HG02642 (cell line): ENCODE measurements around the gene RAET1G.
"Not testable (repeated sequence)": the region's sequence is repeated elsewhere in the genome, so short reads cannot be mapped to it uniquely, and the experiment has no call there.

Experiments
- ATAC-seq: cut with Tn5 transposase; IDR thresholded peaks from one replicate; pipeline ENCODE4 v1.9.1; 2021; ENCODE audit warnings: mild to moderate bottlenecking; ENCODE audit not compliant: unreplicated experiment, poor library complexity

Gene RAET1G

DNA sequence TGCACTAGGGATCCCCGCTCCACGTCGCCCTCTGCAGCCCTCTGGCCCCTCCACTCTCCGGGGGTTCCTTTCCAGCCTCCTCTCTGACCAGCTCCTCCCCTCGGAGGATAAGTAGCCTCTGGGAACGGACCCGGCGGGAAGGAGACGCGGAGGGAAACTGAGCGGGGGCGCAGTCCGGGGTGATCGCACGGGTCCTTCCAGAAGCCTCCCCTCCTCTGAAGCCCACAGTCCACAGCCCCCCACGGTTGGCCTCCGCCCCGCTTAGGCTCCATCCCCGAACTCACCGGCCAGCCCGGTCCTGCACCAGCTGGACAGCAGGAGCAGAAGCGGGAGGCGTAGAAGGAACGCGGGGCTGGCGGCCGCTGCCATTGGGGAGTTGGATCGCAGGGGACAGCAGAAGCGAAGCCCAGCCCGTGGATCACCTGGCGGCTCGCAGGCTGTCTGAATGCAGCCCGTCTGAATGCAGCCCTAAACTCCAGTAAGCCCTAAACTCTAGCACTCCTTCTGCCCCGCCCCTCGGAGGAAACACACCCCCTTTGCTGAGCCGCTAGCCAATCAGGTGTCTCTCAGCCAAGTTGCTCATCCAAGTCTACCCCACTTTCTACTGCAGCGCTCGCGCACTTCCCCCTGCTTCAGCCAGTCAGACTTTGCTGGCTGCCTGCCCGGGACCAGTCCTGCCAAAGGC, at the start of gene RAET1G:
Gene RAET1G, minus strand, starts transcription at position 480 of the 685 bp plus-strand sequence. Its CDS starts 111 bp downstream, at position 369.
- ATAC-seq = no peak

DNA sequence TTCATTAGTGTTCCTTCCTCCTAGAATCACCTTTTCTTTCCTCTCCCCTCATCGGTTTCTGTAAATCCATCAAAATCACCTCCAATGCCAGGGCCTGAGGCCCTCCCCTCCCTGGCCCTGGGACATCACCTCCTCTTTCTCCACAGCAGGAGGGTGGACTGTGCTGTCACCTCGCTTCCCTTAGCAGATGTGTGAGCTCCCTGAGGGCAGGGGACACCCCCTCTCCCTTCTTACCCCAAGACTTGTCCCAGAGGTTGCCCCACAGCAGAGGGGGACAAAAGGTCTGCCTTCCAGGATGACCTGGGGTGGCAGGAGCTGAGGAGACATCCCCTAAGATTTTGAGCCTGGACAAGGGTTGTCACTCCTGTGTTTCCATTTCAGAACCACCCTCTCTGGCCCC, 46.7 kb upstream of the RAET1G start:
- ATAC-seq = no peak

- ATAC-seq = not testable (repeated sequence)
These were observed 46.0 kb upstream of the RAET1G start for GRCh38 chr6:149968909-149969308.

DNA sequence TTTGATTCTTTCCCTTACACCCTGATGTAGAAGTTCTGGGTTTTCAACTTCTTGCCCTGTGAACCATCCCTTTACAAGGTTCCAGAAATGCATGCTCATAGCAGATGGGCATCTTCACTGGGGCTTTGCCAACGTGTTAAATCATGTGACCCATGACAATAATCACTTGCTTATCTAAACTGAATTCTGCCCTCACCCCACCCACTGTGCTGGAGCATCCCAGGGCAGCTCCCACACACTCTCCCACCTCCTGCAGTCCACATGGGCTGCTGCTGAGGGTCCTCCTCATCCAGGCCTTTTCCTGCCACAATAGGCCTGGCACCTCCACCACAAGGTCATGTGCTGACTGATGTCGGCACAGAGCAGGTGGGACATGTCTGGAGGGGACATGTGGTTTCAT, 45.1 kb upstream of the RAET1G start:
- ATAC-seq = not testable (repeated sequence)

- ATAC-seq = no peak
These were observed 44.7 kb upstream of the RAET1G start for GRCh38 chr6:149967591-149967990.

- ATAC-seq = not testable (repeated sequence)
These were observed 43.4 kb upstream of the RAET1G start for GRCh38 chr6:149966319-149966718.

DNA sequence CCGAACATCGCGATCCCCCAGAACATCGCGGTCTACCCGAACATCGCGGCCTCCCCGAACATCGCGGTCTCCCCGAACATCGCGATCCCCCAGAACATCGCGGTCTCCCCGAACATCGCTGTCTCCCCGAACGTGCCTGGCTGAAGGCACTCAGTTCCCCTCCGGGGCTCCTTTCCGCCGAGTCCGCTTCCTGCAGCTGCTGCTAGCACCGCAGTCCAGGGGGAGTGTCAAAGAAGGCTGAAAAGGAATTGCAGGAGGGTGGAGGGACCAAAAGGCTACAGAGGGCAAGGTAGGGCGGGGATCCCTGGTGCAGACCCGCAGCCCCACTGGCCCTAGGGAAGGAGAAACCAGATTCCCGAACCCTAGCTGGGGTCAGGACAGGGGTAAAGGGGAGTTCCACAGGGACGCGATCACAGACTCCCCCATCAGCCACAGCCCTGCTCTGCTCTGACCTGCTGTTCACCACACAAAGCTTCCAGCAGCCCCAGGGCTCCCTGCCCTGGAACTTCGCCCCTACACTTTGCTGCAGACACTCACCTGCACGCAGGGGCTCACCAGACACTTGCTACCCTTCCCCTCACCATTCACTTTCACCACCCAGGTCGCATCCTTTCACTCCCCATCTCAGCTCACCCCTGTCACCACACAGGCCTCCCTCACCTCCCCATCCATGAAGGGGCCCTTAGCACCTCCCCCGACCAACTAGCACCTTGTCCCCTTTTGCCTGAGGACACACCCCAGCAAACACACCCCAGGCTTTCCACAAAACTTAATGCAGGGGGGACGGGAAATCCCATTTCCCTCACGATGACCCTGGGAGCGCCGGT, 42.5 kb upstream of the RAET1G start:
- no peak for ATAC-seq

DNA sequence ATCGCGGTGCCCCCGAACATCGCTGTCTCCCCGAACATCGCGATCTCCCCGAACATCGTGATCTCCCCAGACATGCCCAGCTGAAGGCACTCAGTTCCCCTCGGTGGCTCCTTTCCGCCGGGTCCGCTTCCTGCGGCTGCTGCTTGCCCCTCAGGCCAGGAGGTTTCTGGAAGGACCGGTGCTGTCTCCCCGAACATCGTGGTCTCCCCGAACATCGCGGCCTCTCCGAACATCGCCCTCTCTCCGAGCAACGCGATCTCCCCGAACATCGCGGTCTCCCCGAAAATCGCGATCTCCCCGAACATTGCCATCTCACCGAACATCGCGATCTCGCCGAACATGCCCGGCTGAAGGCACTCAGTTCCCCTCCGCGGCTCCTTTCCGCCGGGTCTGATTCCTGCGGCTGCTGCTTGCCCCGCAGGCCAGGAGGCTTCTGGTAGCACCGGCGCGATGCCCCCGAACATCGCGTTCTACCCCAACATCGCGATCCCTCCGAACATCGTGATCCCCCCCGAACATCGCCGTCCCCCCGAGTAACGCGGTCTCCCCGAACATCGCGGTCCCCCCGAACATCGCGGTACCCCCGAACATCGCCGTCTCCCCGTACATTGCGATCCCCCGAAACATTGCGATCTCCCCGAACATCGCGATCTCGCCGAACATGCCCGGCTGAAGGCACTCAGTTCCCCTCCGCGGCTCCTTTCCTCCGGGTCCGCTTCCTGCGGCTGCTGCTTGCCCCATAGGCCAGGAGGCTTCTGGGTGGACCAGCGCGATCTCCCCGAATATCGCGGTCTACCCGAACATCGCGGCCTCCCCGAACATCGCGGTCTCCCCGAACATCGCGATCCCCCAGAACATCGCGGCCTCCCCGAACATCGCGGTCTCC, 41.6 kb upstream of the RAET1G start:
- ATAC-seq = no peak

DNA sequence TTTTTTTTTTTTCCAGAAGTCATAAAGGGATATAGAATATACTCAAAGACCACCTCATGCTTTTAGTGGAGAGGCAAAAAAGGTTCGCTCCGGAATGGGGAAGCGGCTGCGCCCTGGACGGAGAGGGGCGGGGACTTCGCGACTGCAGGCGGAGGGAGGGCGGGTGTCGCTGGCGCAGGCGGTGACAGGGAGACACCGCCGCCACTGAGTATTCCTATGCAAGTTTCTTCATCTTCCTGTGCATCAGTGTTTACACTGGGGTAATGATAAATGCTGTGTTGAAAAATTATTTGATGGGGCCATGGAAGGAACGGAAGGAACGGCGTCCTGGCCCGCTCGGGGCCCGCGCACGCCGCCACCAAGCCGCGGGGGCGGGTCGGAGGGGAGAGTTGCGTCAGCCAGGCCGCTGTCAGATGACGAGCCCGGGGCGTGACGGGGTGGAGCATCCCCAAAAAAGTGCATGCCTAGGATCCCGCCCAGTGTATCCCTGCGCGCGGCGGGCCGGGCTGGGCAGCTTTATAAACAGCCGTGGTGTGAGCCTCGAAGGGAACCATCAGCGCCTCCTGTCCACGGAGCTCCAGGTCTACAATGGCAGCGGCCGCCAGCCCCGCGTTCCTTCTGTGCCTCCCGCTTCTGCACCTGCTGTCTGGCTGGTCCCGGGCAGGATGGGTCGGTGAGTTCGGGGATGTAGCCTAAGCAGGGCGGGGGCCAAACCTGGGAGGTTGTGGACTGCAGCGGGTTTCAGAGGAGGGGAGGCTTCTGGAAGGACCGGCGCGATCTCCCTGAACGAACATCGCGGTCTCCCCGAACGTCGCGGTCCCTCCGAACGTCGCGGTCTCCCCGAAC, 40.8 kb upstream of the RAET1G start, which contains the start of gene ULBP1:
Gene ULBP1, plus strand, starts transcription at position 482 of the 846 bp plus-strand sequence. Its CDS starts 107 bp downstream, at position 589.
- peak; percentile 52 for ATAC-seq

DNA sequence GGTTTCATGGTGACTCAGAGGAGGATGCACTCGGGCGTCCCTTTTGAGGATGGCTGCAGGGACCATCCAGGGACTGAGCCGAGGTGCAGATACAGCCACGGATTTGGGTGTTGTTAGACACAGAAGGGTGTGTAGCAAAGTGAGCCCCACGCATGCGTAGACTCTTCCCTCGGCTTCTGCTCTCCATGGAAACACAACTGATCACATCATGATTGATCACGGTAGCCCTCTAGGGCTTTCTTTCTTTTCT, 40.2 kb upstream of the RAET1G start:
- no peak for ATAC-seq

GRCh38 chr6:149962461-149963211, 39.7 kb upstream of the RAET1G start:
- no peak for ATAC-seq

DNA sequence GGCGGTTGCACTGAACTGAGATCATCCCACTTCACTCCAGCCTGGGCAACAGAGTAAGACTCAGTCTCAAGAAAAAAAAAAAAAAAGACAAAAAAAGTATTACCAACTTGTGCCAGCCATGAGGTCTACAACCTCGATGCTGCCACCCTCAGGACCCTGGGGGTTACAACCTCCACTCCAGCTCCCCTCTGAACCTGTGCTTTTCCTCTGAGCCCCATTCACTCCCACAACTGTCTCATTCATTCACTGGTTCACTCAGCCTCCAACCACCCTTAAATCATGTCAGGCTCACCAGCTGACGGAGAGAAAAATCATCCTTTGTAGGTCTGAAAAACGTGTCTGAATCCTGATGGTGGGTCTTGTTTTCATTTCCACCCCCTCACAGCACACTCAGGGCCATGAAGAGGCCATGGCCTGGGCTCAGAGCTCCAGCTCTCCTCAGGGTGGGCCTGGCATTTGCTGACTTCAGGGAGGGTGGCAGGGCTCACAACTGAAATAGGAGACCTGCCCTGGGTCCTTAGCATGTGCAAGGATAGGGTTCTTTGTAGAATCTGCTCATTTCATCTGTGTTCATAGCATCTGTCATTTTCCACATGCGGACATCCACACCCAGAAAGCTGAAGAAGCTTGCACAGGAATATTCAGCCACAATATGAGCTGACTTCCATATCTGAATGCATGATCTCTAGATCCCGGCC, 39.0 kb upstream of the RAET1G start:
- ATAC-seq = no peak

GRCh38 chr6:149960488-149960887, 37.6 kb upstream of the RAET1G start:
- no peak for ATAC-seq

DNA sequence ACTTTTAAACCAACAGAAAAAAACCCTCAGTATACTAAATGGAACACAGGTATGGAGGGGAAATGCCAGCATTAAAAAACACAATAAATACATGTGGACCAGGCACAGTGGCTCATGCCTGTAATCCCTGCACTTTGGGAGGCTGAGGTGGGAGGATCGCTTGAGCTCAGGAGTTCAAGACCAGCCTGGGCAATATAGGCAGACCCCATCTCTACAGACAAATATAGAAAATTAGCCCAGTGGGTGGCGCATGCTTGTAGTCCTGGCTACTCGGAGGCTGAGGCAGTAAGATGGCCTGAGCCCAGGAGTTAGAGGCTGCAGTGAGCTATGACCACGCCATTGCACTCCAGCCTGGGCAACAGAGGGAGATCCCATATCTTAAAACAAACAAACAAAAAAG, 36.9 kb upstream of the RAET1G start:
- not testable (repeated sequence) for ATAC-seq

DNA sequence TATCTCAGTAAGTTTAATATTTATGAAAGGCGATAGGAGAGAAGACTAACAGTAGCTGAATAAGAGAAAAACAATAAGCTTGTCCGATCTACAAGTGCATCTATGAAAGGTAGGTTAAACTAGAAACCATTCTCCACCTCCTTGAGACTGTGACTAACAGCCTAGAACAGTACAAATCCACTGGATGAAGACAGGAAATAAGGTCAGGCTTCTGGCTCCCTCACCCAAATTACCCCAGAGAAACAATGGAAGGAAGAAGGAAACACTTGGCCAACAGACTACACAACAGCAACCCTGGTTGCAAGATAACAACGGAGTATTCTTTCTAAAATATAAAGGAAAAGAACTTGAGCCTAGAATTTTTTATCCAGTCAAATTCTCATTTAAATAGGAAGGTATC, 35.2 kb upstream of the RAET1G start:
- not testable (repeated sequence) for ATAC-seq

- ATAC-seq = not testable (repeated sequence)
These were observed 32.9 kb upstream of the RAET1G start for GRCh38 chr6:149955654-149956317.

GRCh38 chr6:149954984-149955653, 32.2 kb upstream of the RAET1G start:
- ATAC-seq = not testable (repeated sequence)
